HG03139 (cell line): Measurements from ENCODE around the gene UGT2B28.
"Not testable (repeated sequence)": the region's sequence is repeated elsewhere in the genome, so short reads cannot be mapped to it uniquely, and the experiment has no call there.

Source experiments
- ATAC-seq: cut with Tn5 transposase; IDR thresholded peaks from one replicate; pipeline ENCODE4 v1.9.1; 2021; ENCODE audit not compliant: unreplicated experiment

Gene UGT2B28

DNA sequence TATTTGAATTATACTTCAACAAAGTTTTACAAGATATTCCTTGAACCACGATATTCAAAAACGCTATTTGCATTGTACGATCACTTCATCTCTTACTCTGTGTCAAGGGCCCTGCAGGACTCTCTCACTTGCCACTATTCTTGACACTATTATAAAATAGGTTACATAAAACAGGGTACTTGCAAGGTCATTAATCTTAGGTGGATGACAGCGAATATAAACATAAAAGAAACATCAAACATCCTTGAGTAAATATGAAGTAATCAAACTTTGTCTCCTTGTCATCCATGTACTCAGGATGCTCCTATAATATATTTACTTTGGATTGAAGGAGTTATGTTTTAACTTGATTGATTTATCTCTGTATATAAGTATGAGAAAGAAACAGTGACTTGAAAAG is at the start of gene UGT2B28:
TSS of gene UGT2B28 (plus strand) at position 395 of the 400 bp plus-strand sequence. CDS start 26 bp downstream, outside the sequence.
- not testable (repeated sequence) for ATAC-seq

DNA sequence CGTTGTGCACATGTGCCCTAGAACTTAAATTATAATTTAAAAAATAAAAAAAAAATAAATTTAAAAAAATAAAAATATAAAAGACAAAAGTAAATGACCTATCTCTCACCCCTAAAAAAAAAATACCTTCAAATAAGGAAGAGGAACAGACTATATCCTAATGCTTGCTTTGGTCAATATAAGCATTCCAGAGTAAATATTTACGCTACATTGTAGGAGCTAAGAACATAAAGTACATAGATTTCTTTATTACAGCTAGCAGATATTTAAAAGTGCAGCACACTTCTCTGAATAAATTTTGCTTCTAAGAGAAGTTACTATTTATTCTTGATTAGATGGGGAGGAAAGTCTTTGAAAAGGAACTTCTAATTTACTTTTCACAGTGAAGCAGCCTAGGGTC is 41.2 kb upstream of the UGT2B28 start:
- ATAC-seq = no peak

DNA sequence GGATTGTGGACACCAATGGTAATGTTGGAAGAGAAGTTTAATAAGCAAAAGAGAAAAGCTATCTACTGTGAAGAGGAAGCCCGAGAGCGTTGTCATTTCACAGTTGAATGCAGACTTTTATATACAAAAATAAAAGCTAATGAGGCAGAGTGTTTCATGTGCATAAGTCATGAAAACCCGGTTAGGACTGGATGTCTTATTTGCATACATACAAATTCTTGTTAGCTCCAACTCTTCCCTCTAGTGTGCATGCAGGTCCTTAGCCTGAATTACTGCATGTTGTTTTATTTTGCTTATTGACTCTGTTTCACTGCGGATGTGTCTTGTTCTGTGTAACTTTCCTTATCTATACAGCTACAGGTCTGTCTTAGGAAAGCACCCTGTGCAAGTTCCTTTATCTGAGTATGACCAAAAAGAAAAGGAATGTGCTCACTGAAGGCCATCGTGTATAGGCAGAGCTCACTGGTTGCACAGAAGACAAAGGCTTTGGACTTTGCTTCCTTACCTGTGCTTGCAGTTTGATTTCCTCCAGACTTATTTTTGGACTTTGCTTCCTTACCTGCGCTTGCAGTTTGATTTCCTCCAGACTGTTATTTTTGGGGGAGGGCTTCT is 40.6 kb upstream of the UGT2B28 start:
- no peak for ATAC-seq

DNA sequence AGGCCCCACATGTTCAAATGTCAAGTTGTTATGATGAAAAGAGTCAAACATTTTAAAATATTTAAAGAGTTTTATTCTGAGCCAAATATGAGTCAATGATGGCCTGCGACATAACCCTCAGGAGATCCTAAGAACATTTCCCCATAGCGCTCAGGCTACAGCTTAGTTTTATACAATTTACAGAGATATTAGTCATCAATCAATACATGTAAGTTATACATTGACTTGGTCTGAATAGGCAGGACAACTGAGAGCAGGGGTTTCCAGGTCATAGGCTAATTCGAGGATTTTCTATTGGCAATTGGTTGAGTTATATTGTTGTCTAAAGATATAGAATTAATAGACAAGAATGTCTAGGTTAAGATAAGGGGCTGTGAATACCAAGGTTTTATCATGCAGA is 39.5 kb upstream of the UGT2B28 start:
- ATAC-seq = not testable (repeated sequence)

DNA sequence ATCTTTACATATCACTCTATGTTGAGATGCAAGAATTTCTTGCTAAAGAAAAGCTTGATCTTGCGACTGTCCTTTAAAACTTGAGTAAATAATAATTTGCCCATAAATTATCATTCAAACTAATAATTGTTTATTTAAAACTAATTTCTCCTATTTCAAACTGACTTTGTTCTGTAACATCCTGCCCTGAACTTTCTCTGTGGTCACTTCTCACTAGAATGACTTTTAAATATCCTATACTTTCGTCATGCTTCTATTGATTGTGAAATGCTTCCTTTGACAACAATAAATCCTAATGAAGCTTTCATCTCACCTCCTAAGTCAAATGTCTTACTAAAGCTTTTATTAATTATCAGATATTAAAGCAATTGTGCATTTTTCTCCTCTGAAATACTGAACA is 38.5 kb upstream of the UGT2B28 start:
- ATAC-seq = not testable (repeated sequence)

DNA sequence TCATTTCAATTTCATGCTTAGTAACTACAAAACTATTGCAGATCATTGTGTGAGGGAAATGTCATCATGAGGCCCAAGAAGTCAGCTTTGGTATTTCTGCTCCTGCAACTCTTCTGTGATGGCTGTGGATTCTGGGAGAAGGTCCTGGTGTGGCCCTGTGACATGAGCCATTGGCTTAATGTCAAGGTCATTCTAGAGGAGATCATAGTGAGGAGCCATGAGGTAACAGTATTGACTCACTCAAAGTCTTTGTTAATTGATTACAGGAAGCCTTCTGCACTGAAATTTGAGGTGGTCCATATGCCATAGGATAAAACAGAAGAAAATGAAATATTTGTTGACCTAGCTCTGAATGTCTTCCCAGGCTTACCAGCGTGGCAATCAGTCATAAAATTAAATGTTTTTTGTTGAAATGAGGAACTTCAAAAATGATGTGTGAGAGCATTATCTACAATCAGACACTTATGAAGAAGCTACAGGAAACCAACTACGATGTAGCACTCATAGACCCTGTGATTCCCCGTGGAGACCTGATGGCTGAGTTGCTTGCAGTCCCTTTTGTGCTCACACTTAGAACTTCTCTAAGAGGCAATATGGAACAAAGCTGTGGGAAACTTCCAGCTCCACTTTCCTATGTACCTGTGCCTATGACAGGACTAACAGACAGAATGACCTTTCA is 37.6 kb upstream of the UGT2B28 start:
- not testable (repeated sequence) for ATAC-seq

DNA sequence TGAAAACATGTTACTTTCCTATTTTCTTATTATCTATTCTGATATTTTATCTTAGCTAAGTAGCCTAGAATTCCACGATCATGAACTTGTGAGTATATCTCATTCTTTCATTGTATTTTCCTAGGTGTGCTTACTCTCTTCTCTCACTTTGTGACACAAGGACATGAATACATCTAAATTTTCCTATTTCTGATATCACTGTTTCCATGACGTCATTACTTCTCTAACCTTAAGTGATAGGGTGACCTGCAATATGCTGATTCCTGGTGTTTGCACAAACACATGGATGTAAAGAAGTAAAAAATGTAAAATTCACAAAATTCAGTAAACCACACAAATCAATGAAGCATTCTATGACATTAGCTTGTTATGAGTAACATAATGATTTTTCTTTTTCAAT is 29.4 kb upstream of the UGT2B28 start:
- not testable (repeated sequence) for ATAC-seq

DNA sequence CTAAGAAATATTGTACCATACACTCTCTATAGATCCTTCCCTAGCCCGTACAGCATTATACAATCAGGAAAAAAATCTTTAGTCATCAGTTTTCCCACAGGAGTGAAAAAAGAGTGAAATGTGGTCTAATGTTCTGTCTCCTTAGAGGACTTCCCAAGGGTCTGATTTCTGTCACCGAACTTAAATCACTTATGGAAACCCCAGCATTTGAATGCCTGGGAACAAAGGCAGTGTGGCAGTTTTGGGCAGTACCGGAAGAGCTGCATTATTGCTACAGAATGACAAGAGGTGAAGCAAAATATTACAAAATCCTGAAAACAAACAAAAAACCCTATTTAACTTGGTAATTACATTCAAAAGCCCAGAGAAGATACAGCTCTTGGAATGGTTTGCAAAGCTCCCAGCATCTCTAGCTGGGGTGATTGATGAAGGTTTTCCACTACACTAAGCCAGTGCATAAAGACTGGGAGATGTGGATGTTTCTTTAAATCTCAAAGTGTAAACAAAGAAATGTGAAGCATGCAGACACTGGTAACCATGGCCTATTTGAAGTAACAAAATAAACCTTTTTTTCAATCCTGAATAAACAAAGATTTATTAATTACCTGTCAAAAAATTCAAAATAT is 27.0 kb upstream of the UGT2B28 start:
- not testable (repeated sequence) for ATAC-seq

DNA sequence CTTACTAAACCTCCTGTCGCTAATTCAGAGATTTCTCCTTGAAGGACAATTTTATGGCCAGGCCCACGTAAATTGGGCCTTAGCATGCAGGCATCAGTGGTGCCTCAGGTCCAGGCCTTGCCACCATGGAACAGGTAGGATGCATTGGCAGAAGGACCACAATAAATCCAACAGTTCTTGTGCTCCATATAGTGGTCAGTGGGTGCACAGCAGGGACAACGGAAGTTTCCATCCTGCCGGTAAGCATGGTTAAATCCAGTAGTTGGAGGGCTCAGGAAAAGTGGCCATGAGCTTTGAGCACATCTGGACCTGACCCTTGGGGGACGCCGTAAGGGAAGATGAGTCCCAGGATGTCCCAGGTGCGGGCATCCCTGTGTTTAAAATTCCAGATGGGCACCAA is 11.7 kb upstream of the UGT2B28 start:
- not testable (repeated sequence) for ATAC-seq

DNA sequence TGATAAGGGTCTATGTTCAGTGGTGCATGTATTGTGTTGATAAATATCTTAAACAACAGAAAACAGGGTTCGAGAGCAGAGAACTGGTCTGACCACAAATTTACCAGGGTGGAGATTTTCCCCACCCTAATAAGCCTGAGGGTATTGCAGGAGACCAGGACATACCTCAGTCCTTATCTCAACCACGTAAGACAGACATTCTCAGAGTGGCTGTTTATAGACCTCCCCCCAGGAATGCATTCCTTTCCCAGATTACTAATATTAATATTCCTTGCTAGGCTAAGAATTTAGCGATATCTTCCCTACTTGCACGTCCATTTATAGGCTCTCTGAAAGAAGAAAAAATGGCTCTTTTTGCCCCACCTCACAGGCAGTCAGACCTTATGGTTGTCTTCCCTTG is 16.1 kb downstream of the UGT2B28 start:
- not testable (repeated sequence) for ATAC-seq

DNA sequence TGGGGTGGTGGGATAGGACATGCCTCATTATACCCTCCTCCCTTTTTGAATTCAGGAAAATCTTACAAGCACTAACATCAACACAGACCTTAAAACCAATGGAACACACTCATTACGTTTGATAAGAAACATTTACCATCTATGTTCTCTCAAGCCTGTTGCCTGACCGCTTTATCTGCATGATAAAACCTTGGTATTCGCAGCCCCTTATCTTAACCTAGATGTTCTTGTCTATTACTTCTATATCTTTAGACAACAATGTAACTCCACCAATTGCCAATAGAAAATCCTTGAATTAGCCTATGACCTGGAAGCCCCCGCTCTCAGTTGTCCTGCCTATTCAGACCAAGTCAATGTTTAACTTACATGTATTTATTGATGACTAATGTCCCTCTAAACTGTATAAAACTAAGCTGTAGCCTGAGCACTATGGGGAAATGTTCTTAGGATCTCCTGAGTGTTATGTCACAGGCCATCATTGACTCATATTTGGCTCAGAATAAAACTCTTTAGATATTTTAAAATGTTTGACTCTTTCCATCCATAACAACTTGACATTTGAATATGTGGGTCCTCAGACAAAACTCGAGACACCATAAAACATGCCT is 28.3 kb downstream of the UGT2B28 start:
- ATAC-seq = not testable (repeated sequence)

DNA sequence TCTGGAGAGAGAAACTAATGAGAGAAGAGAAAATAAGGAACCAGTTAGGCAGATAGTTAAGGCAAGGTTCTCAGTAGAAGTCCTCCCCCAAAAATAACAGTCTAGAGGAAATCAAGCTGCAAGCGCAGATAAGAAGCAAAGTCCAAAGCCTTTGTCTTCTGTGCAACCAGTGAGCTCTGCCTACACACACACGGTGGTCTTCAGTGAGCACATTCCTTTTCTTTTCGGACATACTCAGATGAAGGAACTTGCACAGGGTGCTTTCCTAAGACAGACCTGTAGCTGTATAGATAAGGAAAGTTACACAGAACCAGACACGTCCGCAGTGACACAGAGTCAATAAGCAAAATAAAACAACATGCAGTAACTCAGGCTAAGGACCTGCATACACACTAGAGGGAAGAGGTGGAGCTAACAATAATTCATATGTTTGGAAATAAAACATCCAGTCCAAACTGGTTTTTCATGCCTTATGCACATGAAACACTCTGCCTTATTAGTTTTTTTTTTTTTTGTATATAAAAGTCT is 29.3 kb downstream of the UGT2B28 start:
- ATAC-seq = not testable (repeated sequence)

DNA sequence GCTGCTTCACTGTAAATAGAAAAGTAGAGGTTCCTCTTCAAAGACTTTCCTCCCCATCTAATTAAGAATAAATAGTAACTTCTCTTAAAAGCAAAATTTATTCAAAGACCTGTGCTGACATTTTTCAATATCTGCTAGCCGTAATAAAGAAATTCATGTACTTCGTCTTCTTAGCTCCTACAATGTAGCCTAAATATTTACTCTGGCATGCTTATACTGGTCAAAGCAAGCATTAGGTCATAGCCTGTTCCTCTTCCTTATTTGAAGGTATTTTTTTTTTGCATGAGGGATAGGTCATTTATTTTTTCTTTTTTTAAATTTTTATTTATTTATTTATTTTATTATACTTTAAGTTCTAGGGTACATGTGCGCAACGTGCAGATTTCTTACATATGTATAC is 30.0 kb downstream of the UGT2B28 start:
- not testable (repeated sequence) for ATAC-seq

DNA sequence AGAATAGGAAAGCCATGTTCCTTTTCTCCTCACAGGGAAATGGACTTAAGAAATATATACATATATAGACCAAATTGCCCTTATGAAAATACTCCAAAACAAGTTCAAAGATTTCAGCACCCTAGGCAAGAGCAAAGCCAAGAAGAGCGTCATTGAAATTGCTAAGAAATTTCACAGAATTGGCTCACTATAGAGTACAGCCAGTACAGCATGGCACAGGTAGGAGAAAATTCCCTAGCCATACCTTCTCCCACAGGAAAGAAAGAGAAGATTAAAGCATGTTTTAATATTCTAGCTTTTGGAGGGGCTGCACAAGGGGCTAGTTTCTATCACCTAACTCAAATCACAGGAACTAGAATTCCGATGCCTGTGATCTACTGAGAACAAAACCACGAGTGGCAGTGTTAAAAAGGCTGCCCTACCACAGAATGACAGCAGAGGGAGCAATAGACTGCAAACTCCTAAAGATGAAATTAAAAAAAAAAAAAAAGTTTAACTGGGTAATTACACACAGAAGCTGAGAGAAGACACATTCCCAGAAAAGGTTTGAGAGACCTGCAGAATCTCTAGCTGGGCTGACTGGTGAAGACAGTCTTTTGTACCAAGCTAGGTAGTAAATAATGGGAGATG is 37.5 kb downstream of the UGT2B28 start:
- not testable (repeated sequence) for ATAC-seq

DNA sequence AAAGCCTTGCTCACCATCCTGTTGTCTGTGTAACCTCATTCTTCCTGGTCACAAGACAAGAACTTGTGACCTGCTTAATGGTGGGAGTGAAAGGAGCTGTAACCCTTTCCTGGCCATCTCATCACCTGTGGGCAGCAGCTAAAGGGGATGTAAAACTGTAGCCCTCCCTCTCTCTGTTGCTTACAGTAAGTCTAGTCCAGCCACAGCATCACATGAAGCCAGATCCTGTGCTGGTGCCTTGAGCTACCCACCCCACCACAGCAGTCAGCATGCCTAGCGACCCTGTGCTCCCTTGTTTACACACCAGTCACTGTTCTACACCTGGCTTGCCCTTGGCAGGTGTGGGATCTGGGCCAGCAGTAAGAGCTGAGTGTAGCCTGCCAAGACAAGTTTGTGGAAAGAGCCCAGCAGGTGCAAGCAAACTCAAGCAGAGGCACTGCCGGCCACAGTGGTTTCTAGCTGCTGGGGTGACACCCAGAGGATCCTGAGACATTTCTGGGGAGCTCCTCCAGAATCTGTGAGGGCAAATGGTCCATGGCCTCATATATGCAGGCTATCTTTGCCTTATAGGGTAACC is 41.0 kb downstream of the UGT2B28 start:
- no peak for ATAC-seq

DNA sequence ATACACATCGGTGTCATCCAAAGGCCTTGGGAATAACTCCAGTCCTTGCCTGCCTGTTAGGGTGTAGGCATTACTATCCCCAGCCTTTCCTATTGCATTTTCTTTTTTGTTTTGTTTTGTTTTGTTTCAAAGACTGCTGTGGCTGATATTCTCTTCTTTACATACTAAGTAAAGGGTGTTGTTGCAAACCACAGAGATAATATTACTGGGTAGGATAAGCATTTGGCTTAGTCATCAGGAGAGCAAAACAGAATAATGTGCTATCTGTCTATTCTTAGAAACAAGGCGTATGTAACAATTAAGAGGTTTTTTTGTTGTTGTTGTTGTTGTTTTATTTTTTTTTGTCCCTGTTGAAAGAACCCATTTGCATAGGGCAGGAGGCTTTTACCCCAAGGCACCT is 41.8 kb downstream of the UGT2B28 start:
- ATAC-seq = no peak

DNA sequence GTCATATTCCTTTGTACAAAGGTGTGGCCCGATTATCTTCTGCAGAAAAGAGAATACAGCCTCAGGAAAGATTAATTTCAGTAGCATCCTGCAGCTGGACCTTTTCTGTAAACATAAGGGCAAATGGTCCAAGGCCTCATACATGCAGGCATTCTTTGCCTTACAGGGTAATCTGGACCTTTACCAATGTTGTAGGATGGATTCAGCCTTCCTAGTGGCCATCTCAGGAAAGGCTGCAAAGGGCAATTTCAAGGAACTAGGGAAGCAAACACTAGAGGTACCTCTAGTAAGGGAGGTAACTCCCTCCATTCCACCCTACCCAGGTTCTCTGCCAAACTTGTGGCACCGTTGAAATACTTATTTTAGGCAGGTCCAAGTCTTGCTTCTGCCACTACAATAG is 43.0 kb downstream of the UGT2B28 start:
- ATAC-seq = no peak

DNA sequence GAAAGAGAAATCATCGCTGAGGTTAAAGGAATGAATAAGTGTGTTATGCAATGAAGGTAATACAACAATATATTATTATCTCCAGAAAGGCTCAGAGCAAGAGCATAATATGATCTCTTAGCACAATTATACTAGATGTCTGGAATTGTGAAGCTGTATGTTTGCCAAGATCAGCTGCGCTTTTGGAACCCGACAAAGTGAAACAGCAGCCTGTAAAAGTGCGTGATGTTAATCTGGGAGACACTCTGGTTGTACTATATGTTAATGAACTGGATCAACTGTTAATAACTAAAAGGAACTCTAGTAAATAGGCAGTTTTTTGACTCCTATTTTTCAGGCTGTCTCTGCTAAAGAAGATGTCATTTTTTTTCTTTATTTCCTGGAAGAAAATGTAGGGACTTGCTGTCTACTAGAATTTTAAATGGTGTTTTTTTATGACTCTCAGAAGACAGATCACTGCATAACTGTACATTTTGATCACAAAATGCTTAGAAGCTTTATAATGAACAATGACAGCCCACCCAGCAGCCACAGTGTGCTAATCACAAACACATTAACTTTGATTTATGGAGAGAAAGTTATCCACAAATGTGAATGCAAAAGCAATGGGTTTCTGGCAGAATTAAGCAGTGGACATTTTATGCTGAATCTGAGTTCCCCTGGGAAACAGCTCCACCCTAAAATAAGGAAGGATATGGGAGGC is 50.2 kb downstream of the UGT2B28 start:
- no peak for ATAC-seq

DNA sequence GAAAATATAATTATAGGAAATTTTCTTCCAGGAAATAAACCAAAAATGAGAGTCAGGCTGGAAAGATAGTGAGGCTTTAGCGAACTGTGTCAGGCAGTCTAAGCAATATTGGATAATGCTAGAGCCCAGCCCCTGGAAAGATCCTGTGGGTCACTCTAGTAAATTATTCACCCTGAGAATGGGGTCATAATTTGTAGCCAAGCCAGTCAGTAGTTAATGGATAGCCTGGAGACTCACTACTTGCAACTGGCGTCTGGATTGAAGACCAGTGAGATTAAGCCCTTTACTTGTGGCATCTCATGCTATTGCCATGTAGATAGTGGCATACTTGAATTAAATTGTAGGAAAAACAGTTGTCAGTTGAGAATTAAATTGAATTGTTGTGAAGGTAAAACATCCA is 51.0 kb downstream of the UGT2B28 start:
- ATAC-seq = not testable (repeated sequence)

DNA sequence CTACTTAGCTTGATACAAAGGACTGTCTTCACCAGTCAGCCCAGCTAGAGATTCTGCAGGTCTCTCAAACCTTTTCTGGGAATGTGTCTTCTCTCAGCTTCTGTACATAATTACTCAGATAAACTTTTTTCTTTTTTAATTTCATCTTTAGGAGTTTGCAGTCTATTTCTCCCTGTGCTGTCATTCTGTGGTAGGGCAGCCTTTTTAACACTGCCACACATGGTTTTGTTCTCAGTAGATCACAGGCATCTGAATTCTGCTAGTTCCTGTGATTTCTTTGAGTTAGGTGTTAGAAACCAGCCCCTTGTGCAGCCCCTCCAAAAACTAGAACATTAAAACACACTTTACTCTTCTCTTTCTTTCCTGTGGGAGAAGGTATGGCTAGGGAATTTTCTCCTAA is 55.2 kb downstream of the UGT2B28 start:
- not testable (repeated sequence) for ATAC-seq
